ENCODE results near the gene FGF14.

FGF14 gene

GRCh38 chr13:101935828-101936227 lies 466.0 kb downstream of the FGF14 start:
- TF ChIP-seq SUZ12 (IDR thresholded peaks at IDR 0.05; ENCODE audit: extremely low read depth, insufficient read depth, insufficient read length) (no peak), ZNF274 (IDR thresholded peaks at IDR 0.05; ENCODE audit: low read depth, low read length) (no peak), YY1 (IDR thresholded peaks at IDR 0.05; ENCODE audit: insufficient read depth, insufficient read length) (no peak)
- Histone ChIP-seq H3K9me3 (ENCODE audit: insufficient read depth, low read length) (no peaks in the 10 kb centered on the region), H3K9ac (ENCODE audit: insufficient read length, low read depth) (no peak overlapping the region), H3K4me3 (ENCODE audit: insufficient read length, low read depth) (no peak overlapping the region), H3K4me1 (ENCODE audit: insufficient read depth, insufficient read length) (no peaks in the 10 kb centered on the region), H3K36me3 (ENCODE audit: insufficient read depth, insufficient read length, low read length) (no peaks in the 10 kb centered on the region), H3K27me3 (ENCODE audit: insufficient read depth, insufficient read length) (no peaks in the 10 kb centered on the region)
- no peak for DNase-seq (ENCODE audit: low read depth, low spot score)

GRCh38 chr13:101931186-101931585 lies 470.7 kb downstream of the FGF14 start:
- Histone ChIP-seq H3K4me3 (ENCODE audit: insufficient read length, low read depth) (no peak overlapping the region), H3K27me3 (ENCODE audit: insufficient read depth, insufficient read length) (no peaks in the 10 kb centered on the region), H3K9ac (ENCODE audit: insufficient read length, low read depth) (no peak overlapping the region), H3K36me3 (ENCODE audit: insufficient read depth, insufficient read length, low read length) (no peaks in the 10 kb centered on the region), H3K4me1 (ENCODE audit: insufficient read depth, insufficient read length) (no peaks in the 10 kb centered on the region), H3K9me3 (ENCODE audit: insufficient read depth, low read length) (no peaks in the 10 kb centered on the region)
- TF ChIP-seq SUZ12 (IDR thresholded peaks at IDR 0.05; ENCODE audit: extremely low read depth, insufficient read depth, insufficient read length) (no peak), YY1 (IDR thresholded peaks at IDR 0.05; ENCODE audit: insufficient read depth, insufficient read length) (no peak), ZNF274 (IDR thresholded peaks at IDR 0.05; ENCODE audit: low read depth, low read length) (no peak)
- no peak for DNase-seq (ENCODE audit: low read depth, low spot score)

- DNase-seq (ENCODE audit: low read depth, low spot score), result no peak
Observed at GRCh38 chr13:101930331-101930730, 471.5 kb downstream of the FGF14 start.

GRCh38 chr13:101925731-101926130 lies 476.1 kb downstream of the FGF14 start:
- H3K4me1 ChIP-seq (ENCODE audit: insufficient read depth, insufficient read length), result no peaks in the 10 kb centered on the region
- H3K27me3 ChIP-seq (ENCODE audit: insufficient read depth, insufficient read length), result peaks cover under 1% of the 10 kb centered on the region
- DNase-seq (ENCODE audit: low read depth, low spot score), result no peak
- H3K9me3 ChIP-seq (ENCODE audit: insufficient read depth, low read length), result no peaks in the 10 kb centered on the region
- no peak overlapping the region for H3K9ac ChIP-seq (ENCODE audit: insufficient read length, low read depth)
- H3K4me3 ChIP-seq (ENCODE audit: insufficient read length, low read depth), result no peak overlapping the region
- H3K36me3 ChIP-seq (ENCODE audit: insufficient read depth, insufficient read length, low read length), result no peaks in the 10 kb centered on the region
- TF ChIP-seq SUZ12 (IDR thresholded peaks at IDR 0.05; ENCODE audit: extremely low read depth, insufficient read depth, insufficient read length) (no peak), ZNF274 (IDR thresholded peaks at IDR 0.05; ENCODE audit: low read depth, low read length) (no peak), YY1 (IDR thresholded peaks at IDR 0.05; ENCODE audit: insufficient read depth, insufficient read length) (no peak)

More at GRCh38 chr13:101930331-101930730, 471.5 kb downstream of the FGF14 start:
- no peaks in the 10 kb centered on the region for H3K27me3 ChIP-seq (ENCODE audit: insufficient read depth, insufficient read length)
- no peak overlapping the region for H3K9ac ChIP-seq (ENCODE audit: insufficient read length, low read depth)
- H3K4me1 ChIP-seq (ENCODE audit: insufficient read depth, insufficient read length), result no peaks in the 10 kb centered on the region
- no peaks in the 10 kb centered on the region for H3K36me3 ChIP-seq (ENCODE audit: insufficient read depth, insufficient read length, low read length)
- H3K4me3 ChIP-seq (ENCODE audit: insufficient read length, low read depth), result no peak overlapping the region
- no peaks in the 10 kb centered on the region for H3K9me3 ChIP-seq (ENCODE audit: insufficient read depth, low read length)
- TF ChIP-seq ZNF274 (IDR thresholded peaks at IDR 0.05; ENCODE audit: low read depth, low read length), result no peak
- no peak for TF ChIP-seq YY1 (IDR thresholded peaks at IDR 0.05; ENCODE audit: insufficient read depth, insufficient read length)
- no peak for TF ChIP-seq SUZ12 (IDR thresholded peaks at IDR 0.05; ENCODE audit: extremely low read depth, insufficient read depth, insufficient read length)

- no peak for DNase-seq (ENCODE audit: low read depth, low spot score)
- TF ChIP-seq YY1 (IDR thresholded peaks at IDR 0.05; ENCODE audit: insufficient read depth, insufficient read length) (no peak), ZNF274 (IDR thresholded peaks at IDR 0.05; ENCODE audit: low read depth, low read length) (no peak), SUZ12 (IDR thresholded peaks at IDR 0.05; ENCODE audit: extremely low read depth, insufficient read depth, insufficient read length) (no peak)
- peaks cover 52% of the 10 kb centered on the region for H3K27me3 ChIP-seq (ENCODE audit: insufficient read depth, insufficient read length)
- no peaks in the 10 kb centered on the region for H3K9me3 ChIP-seq (ENCODE audit: insufficient read depth, low read length)
- no peak overlapping the region for H3K9ac ChIP-seq (ENCODE audit: insufficient read length, low read depth)
- H3K4me1 ChIP-seq (ENCODE audit: insufficient read depth, insufficient read length), result no peaks in the 10 kb centered on the region
- H3K36me3 ChIP-seq (ENCODE audit: insufficient read depth, insufficient read length, low read length), result no peaks in the 10 kb centered on the region
- peak overlapping the region; percentile 9 for H3K4me3 ChIP-seq (ENCODE audit: insufficient read length, low read depth)
Observed at GRCh38 chr13:101919541-101920181, 482.2 kb downstream of the FGF14 start.

- Histone ChIP-seq H3K9me3 (ENCODE audit: insufficient read depth, low read length) (no peaks in the 10 kb centered on the region), H3K4me1 (ENCODE audit: insufficient read depth, insufficient read length) (no peaks in the 10 kb centered on the region), H3K9ac (ENCODE audit: insufficient read length, low read depth) (no peak overlapping the region), H3K36me3 (ENCODE audit: insufficient read depth, insufficient read length, low read length) (no peaks in the 10 kb centered on the region), H3K4me3 (ENCODE audit: insufficient read length, low read depth) (no peak overlapping the region), H3K27me3 (ENCODE audit: insufficient read depth, insufficient read length) (peaks cover 56% of the 10 kb centered on the region)
- TF ChIP-seq ZNF274 (IDR thresholded peaks at IDR 0.05; ENCODE audit: low read depth, low read length) (no peak), YY1 (IDR thresholded peaks at IDR 0.05; ENCODE audit: insufficient read depth, insufficient read length) (no peak), SUZ12 (IDR thresholded peaks at IDR 0.05; ENCODE audit: extremely low read depth, insufficient read depth, insufficient read length) (no peak)
- DNase-seq (ENCODE audit: low read depth, low spot score), result no peak
Observed at GRCh38 chr13:101917833-101918661, 483.8 kb downstream of the FGF14 start.

GRCh38 chr13:101917475-101917810 lies 484.4 kb downstream of the FGF14 start:
- Histone ChIP-seq H3K36me3 (ENCODE audit: insufficient read depth, insufficient read length, low read length) (no peaks in the 10 kb centered on the region), H3K27me3 (ENCODE audit: insufficient read depth, insufficient read length) (peaks cover 56% of the 10 kb centered on the region), H3K4me3 (ENCODE audit: insufficient read length, low read depth) (peak overlapping the region; percentile 8), H3K4me1 (ENCODE audit: insufficient read depth, insufficient read length) (no peaks in the 10 kb centered on the region), H3K9me3 (ENCODE audit: insufficient read depth, low read length) (no peaks in the 10 kb centered on the region), H3K9ac (ENCODE audit: insufficient read length, low read depth) (no peak overlapping the region)
- DNase-seq (ENCODE audit: low read depth, low spot score), result no peak
- TF ChIP-seq ZNF274 (IDR thresholded peaks at IDR 0.05; ENCODE audit: low read depth, low read length), result no peak
- peak; percentile 15 for TF ChIP-seq SUZ12 (IDR thresholded peaks at IDR 0.05; ENCODE audit: extremely low read depth, insufficient read depth, insufficient read length)
